AG04450 (cell line): ENCODE measurements around the gene PKNOX2. TPM values are rescaled to one million over a fixed set of nuclear protein-coding genes. Genes with fewer than 3 reads are reported as not detected.

Experiments used
- CTCF ChIA-PET: fragments of 300-600, 350-600 bp; formaldehyde crosslinking; extraction: SDS; loops from one replicate; lab custom pipeline; 2022; ENCODE audit warnings: antibody characterized with exemption, inconsistent platforms; lab: Charles Lee
- POLR2A ChIA-PET: fragments of 350-600 bp; formaldehyde crosslinking; extraction: SDS; loops from one replicate; lab custom pipeline; 2021; ENCODE audit warnings: antibody characterized with exemption, inconsistent platforms; lab: Yijun Ruan, JAX
- DNase-seq: peaks from one replicate; pipeline ENCODE4 v3.0.0-alpha.2; 2011; ENCODE audit warnings: low read depth, low spot score
- H3K27ac ChIP-seq: one replicate; pipeline ENCODE4 v1.5.1; 2012; ENCODE audit warnings: low read depth, low read length, control low read depth
- H3K27me3 ChIP-seq: one replicate; pipeline ENCODE4 v1.6.0; 2012; ENCODE audit warnings: low read length; ENCODE audit not compliant: control insufficient read depth, insufficient read depth
- H3K4me3 ChIP-seq: 2 replicates; pipeline ENCODE4 v1.5.1; 2011; ENCODE audit warnings: mild to moderate bottlenecking, low read depth, low read length, control low read depth
- H3K9me3 ChIP-seq: 2 replicates; pipeline ENCODE4 v1.5.1; 2012; ENCODE audit warnings: low read length; ENCODE audit not compliant: control insufficient read depth, insufficient read depth
- polyA plus RNA-seq: library from polyadenylated mRNA; depleted of rRNA; stranded (reverse); fragments of >200 nt; gene quantifications from 2 replicates; pipeline ENCODE4 v1.2.3, GENCODE V29; 2011
- TF ChIP-seq, protein P1 (sequence below): IDR thresholded peaks from 2 replicates; pipeline ENCODE4 v1.5.1; 2011; ENCODE audit warnings: low read depth, low read length, control low read depth, inconsistent platforms

Gene PKNOX2
- polyA plus RNA-seq, 1 experiment: 3.0 TPM

DNA sequence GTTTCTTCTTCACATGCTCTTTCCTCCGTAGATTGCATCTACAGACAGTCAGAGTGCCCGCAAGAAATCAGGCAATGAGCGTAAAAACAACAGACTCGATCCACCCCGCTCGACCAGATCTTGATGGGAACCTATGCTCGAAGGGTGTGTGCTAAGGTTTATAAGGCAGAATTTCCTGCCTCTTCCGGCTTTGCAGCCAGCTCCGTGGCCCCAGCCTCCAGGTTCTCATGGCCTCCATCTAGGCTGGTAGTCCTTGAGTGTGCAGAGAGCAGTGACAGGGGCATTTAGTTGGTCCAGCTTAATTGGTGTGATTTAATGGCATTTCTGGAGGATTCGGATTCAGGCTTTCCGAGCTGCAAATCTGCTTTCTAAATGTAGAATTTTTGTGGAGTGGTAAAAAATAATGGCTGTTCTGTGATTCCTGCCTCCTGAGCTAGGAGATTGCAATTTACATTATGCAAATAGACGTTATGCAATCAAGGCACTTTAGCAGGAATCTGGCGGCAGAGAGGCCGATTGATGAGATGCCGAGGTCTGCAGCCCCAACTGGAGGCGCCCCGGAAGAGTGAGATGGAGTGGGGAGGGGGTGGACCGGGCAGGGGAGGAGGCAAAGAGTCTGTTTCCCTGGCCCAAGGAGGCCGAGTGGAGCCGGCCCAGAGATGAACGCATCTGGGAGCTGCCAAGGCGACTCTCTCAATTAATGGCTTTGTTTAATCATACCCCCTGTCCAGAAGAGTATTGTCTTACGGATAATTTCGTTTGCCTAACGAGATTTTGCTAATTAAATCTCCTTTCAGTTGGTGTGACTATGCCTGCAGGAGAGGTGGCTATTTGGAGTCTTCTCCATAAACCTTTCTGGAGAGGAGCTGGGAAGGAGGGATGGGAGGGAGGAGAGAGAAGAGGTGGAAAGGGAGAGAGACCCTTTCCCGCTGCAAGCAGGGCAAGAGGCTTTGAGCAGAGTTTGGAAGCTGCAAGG, 75.3 kb downstream of the PKNOX2 start:
- TF ChIP-seq, protein P1, sequence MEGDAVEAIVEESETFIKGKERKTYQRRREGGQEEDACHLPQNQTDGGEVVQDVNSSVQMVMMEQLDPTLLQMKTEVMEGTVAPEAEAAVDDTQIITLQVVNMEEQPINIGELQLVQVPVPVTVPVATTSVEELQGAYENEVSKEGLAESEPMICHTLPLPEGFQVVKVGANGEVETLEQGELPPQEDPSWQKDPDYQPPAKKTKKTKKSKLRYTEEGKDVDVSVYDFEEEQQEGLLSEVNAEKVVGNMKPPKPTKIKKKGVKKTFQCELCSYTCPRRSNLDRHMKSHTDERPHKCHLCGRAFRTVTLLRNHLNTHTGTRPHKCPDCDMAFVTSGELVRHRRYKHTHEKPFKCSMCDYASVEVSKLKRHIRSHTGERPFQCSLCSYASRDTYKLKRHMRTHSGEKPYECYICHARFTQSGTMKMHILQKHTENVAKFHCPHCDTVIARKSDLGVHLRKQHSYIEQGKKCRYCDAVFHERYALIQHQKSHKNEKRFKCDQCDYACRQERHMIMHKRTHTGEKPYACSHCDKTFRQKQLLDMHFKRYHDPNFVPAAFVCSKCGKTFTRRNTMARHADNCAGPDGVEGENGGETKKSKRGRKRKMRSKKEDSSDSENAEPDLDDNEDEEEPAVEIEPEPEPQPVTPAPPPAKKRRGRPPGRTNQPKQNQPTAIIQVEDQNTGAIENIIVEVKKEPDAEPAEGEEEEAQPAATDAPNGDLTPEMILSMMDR: no peak
- DNase-seq: no peak
- ChIA-PET POLR2A (interaction anchor here (0.5 kb wide), 1 partner anchor 94 kb away, joined by 7 read pairs; no protein-coding TSS in a partner anchor), CTCF (interaction anchor here (0.6 to 1.1 kb wide), 2 partner anchors 15 to 76 kb away, joined by 3 read pairs; no protein-coding TSS in a partner anchor)
- H3K27ac ChIP-seq: no peak overlapping the region
- peaks cover 18% of the 10 kb centered on the region for H3K27me3 ChIP-seq
- H3K9me3 ChIP-seq: peaks cover 7% of the 10 kb centered on the region
- no peak overlapping the region for H3K4me3 ChIP-seq

DNA sequence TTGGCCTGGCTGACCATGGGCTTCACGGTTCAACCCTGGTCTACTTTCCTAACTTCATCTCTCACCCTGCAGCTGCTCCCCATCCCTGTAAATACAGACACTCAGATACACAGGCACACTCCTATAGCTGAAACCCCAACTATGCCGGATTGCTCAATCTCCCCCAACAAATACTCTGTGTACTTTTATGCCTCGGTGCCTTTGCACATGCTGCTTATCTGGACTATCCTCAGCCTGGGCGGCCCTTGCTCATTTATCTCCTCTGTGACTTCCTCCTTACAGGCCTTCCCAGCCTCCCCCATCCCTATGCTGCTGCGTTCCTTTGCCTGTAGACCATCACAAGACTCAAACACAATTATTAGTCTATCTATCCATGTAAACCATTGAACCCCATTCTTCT, 76.6 kb downstream of the PKNOX2 start:
- POLR2A ChIA-PET: no interaction called here
- Histone ChIP-seq H3K4me3 (no peak overlapping the region), H3K27ac (no peak overlapping the region), H3K9me3 (peaks cover 7% of the 10 kb centered on the region), H3K27me3 (peaks cover 18% of the 10 kb centered on the region)
- CTCF ChIA-PET: no interaction called here
- DNase-seq: no peak
- TF ChIP-seq, protein P1: no peak

DNA sequence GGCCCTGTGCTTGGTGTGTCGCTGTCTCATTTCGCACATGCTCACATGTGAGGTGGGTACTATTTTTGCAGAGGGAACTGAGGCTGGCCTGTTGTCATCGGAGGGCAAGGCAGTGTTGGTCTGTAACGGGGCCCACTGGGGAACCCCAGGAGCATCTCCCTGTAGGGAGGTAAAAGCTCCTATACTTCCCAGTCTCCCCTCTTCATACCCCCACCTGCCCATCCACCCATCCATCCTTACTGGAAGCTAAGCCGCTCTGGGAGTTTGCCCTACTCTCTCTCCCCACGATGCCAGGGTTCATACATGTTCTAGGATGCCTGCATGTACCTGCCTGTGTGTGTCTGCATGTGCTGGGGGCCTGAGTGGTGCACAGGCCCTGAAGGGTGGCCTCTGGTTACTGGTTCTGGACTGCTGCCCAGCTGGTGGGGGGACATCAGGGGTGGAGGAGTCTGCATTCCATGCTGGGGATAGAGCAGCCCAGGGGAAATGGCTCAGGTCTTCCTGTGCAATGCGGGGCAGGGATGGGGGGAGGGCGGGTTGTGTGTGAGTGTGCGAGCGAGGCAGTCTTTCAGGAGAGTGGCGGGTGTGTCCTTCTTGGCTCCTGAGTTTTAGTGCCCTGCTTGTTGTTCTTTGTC, 77.7 kb downstream of the PKNOX2 start:
- Histone ChIP-seq H3K4me3 (no peak overlapping the region), H3K27me3 (peaks cover 13% of the 10 kb centered on the region), H3K9me3 (no peaks in the 10 kb centered on the region; the same call in 1 of the 2 replicates), H3K27ac (no peak overlapping the region)
- POLR2A ChIA-PET: no interaction called here
- no peak for DNase-seq
- TF ChIP-seq, protein P1: no peak
- CTCF ChIA-PET: no interaction called here

DNA sequence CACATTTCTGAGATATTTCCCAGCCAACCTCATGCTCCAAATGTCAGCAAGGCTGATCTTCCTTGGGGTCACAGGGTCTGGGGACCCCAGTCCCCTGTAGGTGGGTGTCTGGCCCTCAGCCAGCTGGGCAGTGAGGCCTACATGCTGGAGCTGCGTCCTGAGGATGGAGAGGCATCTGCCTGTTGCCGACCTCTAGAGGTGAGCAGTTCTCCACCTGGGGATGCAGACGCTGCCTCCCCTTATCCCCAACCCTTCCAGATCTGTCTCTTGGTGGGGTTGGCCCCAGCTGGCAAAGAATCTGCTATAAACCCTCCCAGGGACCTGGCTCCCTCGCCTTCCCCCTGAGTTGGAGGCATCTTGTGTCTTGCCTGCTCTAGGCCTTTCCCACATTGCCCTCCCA, 79.6 kb downstream of the PKNOX2 start:
- Histone ChIP-seq H3K4me3 (no peak overlapping the region), H3K27me3 (peaks cover 13% of the 10 kb centered on the region), H3K27ac (no peak overlapping the region), H3K9me3 (no peaks in the 10 kb centered on the region; the same call in 1 of the 2 replicates)
- ChIA-PET CTCF (interaction anchor here (0.6 kb wide), 1 partner anchor 69 kb away, joined by 4 read pairs; no protein-coding TSS in a partner anchor), POLR2A (no interaction called here)
- TF ChIP-seq, protein P1: no peak
- no peak for DNase-seq
